Fibroblast of pulmonary artery (primary cell): ENCODE measurements around the gene PANK3.
"Not testable (repeated sequence)": the region's sequence is repeated elsewhere in the genome, so short reads cannot be mapped to it uniquely, and the experiment has no call there.

Source experiments
- DNase-seq: peaks from one replicate; pipeline ENCODE4 v3.0.0-alpha.2; 2010; ENCODE audit warnings: low read depth
- H3K4me3 ChIP-seq: replicated peaks from 2 replicates; pipeline ENCODE4 v1.5.1; 2011; ENCODE audit warnings: low read depth, mild to moderate bottlenecking, control low read depth, low read length, moderate library complexity
- TF ChIP-seq, protein P1 (sequence below): IDR thresholded peaks from 2 replicates; pipeline ENCODE4 v1.5.1; 2011; ENCODE audit warnings: mild to moderate bottlenecking, control low read depth, low read length, inconsistent platforms; ENCODE audit errors: missing control alignments

The PANK3 gene

GRCh38 chr5:168583742-168584482 is 4.7 kb upstream of the PANK3 start:
- no peak overlapping the region for H3K4me3 ChIP-seq
- TF ChIP-seq, protein P1, sequence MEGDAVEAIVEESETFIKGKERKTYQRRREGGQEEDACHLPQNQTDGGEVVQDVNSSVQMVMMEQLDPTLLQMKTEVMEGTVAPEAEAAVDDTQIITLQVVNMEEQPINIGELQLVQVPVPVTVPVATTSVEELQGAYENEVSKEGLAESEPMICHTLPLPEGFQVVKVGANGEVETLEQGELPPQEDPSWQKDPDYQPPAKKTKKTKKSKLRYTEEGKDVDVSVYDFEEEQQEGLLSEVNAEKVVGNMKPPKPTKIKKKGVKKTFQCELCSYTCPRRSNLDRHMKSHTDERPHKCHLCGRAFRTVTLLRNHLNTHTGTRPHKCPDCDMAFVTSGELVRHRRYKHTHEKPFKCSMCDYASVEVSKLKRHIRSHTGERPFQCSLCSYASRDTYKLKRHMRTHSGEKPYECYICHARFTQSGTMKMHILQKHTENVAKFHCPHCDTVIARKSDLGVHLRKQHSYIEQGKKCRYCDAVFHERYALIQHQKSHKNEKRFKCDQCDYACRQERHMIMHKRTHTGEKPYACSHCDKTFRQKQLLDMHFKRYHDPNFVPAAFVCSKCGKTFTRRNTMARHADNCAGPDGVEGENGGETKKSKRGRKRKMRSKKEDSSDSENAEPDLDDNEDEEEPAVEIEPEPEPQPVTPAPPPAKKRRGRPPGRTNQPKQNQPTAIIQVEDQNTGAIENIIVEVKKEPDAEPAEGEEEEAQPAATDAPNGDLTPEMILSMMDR: no peak
- no peak for DNase-seq

GRCh38 chr5:168580814-168581469 is 1.8 kb upstream of the PANK3 start:
- H3K4me3 ChIP-seq, DNase-seq: not testable (repeated sequence)

DNA sequence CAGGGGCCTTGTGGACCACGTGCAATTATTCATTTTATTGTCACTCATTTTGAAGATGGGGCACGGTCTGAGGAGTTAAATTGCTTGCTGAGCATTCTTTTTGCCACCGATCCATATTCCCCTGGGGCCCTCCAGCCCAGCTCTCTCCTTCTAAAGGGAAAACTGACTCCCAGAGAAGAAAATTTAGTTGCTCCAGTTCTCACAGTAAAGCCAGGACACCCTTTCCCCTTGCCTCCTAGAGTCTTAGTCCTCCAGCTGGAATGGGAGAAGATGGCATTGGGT is 1.0 kb upstream of the PANK3 start:
- no peak for DNase-seq
- H3K4me3 ChIP-seq: peak overlapping the region; percentile 51
- TF ChIP-seq, protein P1: no peak

DNA sequence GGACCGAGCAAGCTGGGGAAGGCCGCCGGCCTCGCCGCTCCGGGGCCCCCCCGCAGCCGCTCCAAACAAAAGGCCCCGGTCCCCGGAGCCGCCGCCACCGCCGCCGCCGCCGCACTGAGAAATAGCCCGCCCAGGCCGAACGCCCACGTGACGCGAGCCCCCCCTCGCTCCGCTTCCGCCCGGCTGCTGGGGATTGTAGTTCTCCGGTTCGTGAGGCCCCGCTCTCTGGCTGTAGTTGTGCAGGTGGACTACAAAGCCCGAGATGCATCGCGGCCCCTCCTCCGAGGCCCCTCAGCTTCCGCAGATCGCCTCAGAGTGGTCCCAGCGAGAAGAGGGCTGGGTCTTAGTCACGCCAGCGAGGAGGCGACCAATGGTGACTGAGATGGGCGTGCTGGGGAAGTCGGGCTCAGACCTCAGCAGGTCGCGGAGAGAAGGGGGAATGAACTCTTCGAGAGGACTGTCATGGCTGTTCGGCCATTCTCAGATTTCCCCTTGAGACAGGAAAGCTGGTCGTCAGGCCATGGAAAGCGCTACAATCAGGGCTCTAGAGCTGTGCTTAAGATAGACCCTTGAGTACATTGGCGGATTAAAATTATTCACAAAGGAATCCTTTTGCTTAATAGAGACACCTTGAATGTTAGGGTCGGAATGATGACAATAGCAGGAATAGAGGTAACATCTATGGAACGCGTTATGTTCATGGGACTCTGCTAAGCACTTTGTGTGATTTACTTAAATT is 489 bp upstream of the PANK3 start:
- H3K4me3 ChIP-seq: peak overlapping the region; percentile 82
- TF ChIP-seq, protein P1: no peak

DNA sequence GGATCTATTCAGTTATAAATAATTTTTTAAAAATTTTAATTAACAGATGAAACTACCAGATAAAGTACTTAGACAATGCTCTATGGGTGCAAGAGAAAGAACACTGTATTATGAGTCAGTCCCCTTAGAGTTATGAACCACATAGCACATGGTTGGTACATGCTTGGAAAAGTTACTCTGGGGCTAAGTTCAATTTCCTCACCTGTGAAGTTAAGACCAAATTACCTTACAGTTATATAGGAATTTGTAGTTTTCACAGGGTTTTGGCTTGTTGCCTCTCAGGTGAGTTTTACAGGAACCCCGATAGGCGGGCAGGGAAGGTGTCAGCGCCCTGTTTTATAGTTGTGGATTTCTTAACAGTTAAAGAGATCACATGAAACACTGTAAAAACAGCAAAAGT is 1.2 kb downstream of the PANK3 start:
- TF ChIP-seq, protein P1: no peak
- peak overlapping the region; percentile 82 for H3K4me3 ChIP-seq

More for the DNA sequence above, 489 bp upstream of the PANK3 start:
- peak; percentile 100 for DNase-seq

DNA sequence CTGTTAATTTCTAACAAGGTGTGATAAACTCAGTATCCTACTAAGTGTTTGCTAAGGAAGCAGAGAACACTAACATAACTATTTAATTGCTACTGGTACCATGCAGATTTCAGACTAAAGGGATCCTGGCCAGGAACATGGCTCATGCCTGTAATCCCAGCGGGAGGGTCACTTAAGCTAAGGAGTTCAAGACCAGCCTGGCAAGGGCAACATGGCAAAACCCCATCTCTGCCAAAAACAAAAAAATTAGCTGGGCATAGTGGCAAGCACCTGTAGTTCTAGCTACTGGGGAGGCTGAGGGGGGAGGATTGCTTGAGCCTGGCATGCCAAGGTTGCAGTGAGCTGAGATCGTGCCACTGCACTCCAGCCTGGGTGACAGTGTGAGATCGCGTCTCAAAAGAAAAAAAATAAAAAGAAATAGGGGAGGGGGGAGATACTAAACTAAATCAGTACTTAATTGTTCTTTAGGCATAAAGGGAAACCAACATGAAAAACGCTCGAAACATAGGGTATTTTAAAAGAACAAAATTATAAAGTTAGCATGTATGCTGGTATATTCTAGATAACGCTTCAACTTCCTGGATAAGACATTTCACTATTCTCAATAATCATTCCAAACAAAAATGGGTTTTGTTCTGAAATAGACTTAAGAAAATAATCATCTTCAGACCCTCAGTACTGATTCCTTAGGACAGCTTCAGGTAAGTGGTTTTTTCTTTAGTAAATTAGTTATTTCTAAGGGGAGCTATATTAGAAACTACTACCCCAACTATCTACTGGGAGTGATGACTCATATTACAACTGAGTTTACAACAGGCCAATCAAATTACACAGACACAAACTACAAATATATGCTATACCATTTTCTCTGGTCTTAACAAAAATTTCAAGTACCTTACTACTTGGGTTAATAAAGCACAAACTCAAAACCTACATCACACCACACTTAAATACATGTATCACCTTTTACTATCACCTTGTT is 3.5 kb downstream of the PANK3 start:
- TF ChIP-seq, protein P1: no peak
- no peak overlapping the region for H3K4me3 ChIP-seq

More for the DNA sequence above, 1.2 kb downstream of the PANK3 start:
- DNase-seq: peak; percentile 37

GRCh38 chr5:168574156-168574555 is 5.0 kb downstream of the PANK3 start:
- not testable (repeated sequence) for H3K4me3 ChIP-seq, DNase-seq

More for the DNA sequence above, 3.5 kb downstream of the PANK3 start:
- DNase-seq: no peak

DNA sequence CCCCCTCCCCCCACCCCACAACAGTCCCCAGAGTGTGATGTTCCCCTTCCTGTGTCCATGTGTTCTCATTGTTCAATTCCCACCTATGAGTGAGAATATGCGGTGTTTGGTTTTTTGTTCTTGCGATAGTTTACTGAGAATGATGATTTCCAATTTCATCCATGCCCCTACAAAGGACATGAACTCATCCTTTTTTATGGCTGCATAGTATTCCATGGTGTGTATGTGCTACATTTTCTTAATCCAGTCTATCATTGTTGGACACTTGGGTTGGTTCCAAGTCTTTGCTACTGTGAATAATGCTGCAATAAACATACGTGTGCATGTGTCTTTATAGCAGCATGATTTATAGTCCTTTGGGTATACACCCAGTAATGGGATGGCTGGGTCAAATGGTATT is 5.5 kb downstream of the PANK3 start:
- not testable (repeated sequence) for H3K4me3 ChIP-seq, DNase-seq
